Osteocyte (in vitro differentiated cells): ENCODE measurements around the gene STPG1. TPM values are rescaled to one million over a fixed set of nuclear protein-coding genes. Genes with fewer than 3 reads are reported as not detected.

Experiments used
- DNase-seq: peaks from one replicate; pipeline ENCODE4 v3.0.0; 2021; ENCODE audit warnings: mixed read lengths; ENCODE audit not compliant: unreplicated experiment; ENCODE audit errors: extremely low spot score
- H3K27ac Mint-ChIP-seq: one replicate; pipeline ENCODE4 v1.8.0; 2021; ENCODE audit warnings: mild to moderate bottlenecking, mixed read lengths; ENCODE audit not compliant: unreplicated experiment
- H3K27me3 Mint-ChIP-seq: one replicate; pipeline ENCODE4 v1.8.0; 2021; ENCODE audit warnings: mixed read lengths; ENCODE audit not compliant: unreplicated experiment
- H3K36me3 Mint-ChIP-seq: one replicate; pipeline ENCODE4 v1.8.0; 2021; ENCODE audit warnings: mixed read lengths; ENCODE audit not compliant: unreplicated experiment
- H3K4me1 Mint-ChIP-seq: one replicate; pipeline ENCODE4 v1.8.0; 2021; ENCODE audit warnings: mixed read lengths; ENCODE audit not compliant: unreplicated experiment
- H3K4me3 Mint-ChIP-seq: one replicate; pipeline ENCODE4 v1.8.0; 2021; ENCODE audit warnings: mild to moderate bottlenecking, moderate library complexity, mixed read lengths; ENCODE audit not compliant: unreplicated experiment
- H3K9me3 Mint-ChIP-seq: one replicate; pipeline ENCODE4 v1.8.0; 2021; ENCODE audit warnings: mixed read lengths; ENCODE audit not compliant: unreplicated experiment
- total RNA-seq: library from RNA; stranded (reverse); gene quantifications from 2 replicates; pipeline ENCODE4 v1.2.1, GENCODE V29; 2021
- TF ChIP-seq, protein P1 (sequence below): fragments of 200-600 bp; sonication (generic); IDR thresholded peaks from 2 replicates; pipeline ENCODE4 v1.5.0; 2021; ENCODE audit warnings: antibody characterized with exemption, mild to moderate bottlenecking, moderate library complexity

STPG1 gene
- total RNA-seq, 1 donor from 2014 or later = 5.3 TPM

DNA sequence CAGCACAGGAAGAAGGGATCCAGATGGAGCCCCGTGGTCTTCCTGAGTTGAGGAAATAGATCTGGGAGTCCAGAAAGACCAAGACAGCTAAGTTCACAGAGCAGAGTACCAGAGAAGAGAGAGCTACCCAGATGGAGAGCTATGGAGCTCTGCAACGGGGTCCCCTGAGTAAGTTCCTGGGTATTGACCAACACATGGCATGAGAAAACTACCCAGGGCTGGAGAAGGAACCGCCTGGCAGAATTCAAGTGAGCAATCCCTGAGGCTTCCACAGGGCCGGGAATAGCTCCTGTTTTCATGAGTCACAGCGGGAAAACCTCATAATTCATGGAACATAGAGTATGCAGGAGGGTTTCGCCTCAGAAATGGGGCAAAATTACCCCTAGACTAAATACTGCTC is 19.7 kb downstream of the STPG1 start:
- DNase-seq = no peak
- Mint-ChIP-seq H3K27me3 (no peaks in the 10 kb centered on the region), H3K9me3 (no peaks in the 10 kb centered on the region), H3K27ac (no peak overlapping the region), H3K4me1 (peaks cover 33% of the 10 kb centered on the region), H3K36me3 (no peaks in the 10 kb centered on the region), H3K4me3 (no peak overlapping the region)
- TF ChIP-seq, protein P1, sequence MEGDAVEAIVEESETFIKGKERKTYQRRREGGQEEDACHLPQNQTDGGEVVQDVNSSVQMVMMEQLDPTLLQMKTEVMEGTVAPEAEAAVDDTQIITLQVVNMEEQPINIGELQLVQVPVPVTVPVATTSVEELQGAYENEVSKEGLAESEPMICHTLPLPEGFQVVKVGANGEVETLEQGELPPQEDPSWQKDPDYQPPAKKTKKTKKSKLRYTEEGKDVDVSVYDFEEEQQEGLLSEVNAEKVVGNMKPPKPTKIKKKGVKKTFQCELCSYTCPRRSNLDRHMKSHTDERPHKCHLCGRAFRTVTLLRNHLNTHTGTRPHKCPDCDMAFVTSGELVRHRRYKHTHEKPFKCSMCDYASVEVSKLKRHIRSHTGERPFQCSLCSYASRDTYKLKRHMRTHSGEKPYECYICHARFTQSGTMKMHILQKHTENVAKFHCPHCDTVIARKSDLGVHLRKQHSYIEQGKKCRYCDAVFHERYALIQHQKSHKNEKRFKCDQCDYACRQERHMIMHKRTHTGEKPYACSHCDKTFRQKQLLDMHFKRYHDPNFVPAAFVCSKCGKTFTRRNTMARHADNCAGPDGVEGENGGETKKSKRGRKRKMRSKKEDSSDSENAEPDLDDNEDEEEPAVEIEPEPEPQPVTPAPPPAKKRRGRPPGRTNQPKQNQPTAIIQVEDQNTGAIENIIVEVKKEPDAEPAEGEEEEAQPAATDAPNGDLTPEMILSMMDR = no peak

- Mint-ChIP-seq H3K36me3 (peaks cover 3% of the 10 kb centered on the region), H3K27me3 (no peaks in the 10 kb centered on the region), H3K27ac (peak overlapping the region; percentile 12), H3K4me3 (no peak overlapping the region), H3K4me1 (peaks cover 34% of the 10 kb centered on the region), H3K9me3 (no peaks in the 10 kb centered on the region)
- no peak for DNase-seq
- TF ChIP-seq, protein P1 = no peak
These were observed 20.5 kb downstream of the STPG1 start for GRCh38 chr1:24392982-24393650.

DNA sequence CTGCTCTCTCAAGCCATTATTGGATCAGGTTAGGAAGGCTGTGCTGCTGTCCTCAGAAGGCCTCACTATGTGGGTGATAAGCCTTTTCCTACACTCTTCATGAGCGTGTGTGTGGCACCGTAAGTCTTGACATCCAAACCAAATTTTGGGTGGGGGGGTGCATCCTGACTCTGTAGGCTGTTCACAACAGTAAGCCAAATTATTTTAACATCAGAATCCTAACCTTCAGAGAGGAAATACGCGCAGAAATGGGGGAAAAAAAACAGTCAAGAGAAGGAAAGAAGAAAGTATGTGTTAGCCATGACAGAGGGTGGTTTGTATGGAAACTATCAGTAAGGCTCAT is 21.0 kb downstream of the STPG1 start:
- no peak for DNase-seq
- peaks cover 34% of the 10 kb centered on the region for H3K4me1 Mint-ChIP-seq
- H3K27me3 Mint-ChIP-seq = no peaks in the 10 kb centered on the region
- no peak overlapping the region for H3K4me3 Mint-ChIP-seq
- TF ChIP-seq, protein P1 = no peak
- H3K9me3 Mint-ChIP-seq = no peaks in the 10 kb centered on the region
- peaks cover 3% of the 10 kb centered on the region for H3K36me3 Mint-ChIP-seq
- no peak overlapping the region for H3K27ac Mint-ChIP-seq

DNA sequence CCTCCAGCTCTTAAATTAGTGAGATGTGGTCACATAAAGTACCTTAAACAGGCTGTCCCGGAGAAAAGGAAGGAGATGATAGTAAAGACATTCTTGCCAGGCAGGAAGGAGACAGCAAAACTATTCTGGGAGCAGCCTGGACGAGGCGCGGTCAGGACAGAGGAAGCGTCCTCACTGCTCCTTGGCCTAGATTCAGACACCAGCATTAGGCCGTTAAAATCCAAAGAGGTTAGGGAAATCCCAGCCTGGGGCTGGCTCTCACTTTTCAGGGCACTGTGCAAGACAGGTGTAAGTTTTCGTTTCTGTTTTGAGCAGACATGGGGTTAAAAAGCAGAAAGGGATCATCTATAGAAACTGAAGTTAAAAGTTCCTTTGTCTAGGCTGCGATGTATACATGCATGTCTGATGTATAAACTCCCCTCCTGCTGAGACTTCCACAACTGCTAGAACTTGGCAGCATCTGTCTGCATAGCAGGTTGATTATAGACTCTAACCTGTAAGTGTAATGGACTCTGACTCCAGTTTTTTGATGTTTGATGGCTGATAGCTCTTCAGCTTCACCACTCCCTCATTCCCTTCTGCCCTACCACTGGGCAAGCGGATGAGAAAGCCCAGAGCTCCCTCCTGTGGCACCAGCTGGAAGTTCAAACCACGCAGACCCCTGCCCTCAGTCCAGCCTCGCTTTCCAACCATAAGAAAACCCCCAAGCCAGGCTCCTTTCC is 21.5 kb downstream of the STPG1 start:
- peaks cover 34% of the 10 kb centered on the region for H3K4me1 Mint-ChIP-seq
- DNase-seq = peak; percentile 87
- no peak overlapping the region for H3K4me3 Mint-ChIP-seq
- no peaks in the 10 kb centered on the region for H3K27me3 Mint-ChIP-seq
- H3K9me3 Mint-ChIP-seq = no peaks in the 10 kb centered on the region
- peak overlapping the region; percentile 68 for H3K27ac Mint-ChIP-seq
- TF ChIP-seq, protein P1 = peak; percentile 80
- peaks cover 3% of the 10 kb centered on the region for H3K36me3 Mint-ChIP-seq
